Tibial nerve (tissue), 4 donors: Measurements from ENCODE around the gene PPP2R5D.

ENCODE experiments used
- EP300 ChIP-seq, 2 donors: sonication (generic); formaldehyde crosslinking; IDR thresholded peaks; one replicate each; pipeline ENCODE4 v1.6.1; 2017; ENCODE audit warnings: antibody characterized with exemption in 2 of 2, mild to moderate bottlenecking in 1 of 2
- POLR2A ChIP-seq, 2 donors: fragments of 450-650 bp; IDR thresholded peaks; one replicate each; pipeline ENCODE4 v1.6.1; 2017; ENCODE audit warnings: antibody characterized with exemption in 2 of 2, mild to moderate bottlenecking in 2 of 2, moderate library complexity in 2 of 2
- TF ChIP-seq, protein P1 (sequence below), 5 experiments: fragments of 200-600 bp in 3 of 5; fragments of 450-650 bp in 2 of 5; sonication (generic) in 3 of 5; IDR thresholded peaks; one replicate each; pipeline ENCODE4 v1.5.1; 2016 to 2019; ENCODE audit warnings: antibody characterized with exemption in 5 of 5, mild to moderate bottlenecking in 3 of 5, moderate library complexity in 2 of 5

GRCh38 chr6:43052225-43052841 is 68.0 kb downstream of the PPP2R5D start:
- TF ChIP-seq, protein P1, sequence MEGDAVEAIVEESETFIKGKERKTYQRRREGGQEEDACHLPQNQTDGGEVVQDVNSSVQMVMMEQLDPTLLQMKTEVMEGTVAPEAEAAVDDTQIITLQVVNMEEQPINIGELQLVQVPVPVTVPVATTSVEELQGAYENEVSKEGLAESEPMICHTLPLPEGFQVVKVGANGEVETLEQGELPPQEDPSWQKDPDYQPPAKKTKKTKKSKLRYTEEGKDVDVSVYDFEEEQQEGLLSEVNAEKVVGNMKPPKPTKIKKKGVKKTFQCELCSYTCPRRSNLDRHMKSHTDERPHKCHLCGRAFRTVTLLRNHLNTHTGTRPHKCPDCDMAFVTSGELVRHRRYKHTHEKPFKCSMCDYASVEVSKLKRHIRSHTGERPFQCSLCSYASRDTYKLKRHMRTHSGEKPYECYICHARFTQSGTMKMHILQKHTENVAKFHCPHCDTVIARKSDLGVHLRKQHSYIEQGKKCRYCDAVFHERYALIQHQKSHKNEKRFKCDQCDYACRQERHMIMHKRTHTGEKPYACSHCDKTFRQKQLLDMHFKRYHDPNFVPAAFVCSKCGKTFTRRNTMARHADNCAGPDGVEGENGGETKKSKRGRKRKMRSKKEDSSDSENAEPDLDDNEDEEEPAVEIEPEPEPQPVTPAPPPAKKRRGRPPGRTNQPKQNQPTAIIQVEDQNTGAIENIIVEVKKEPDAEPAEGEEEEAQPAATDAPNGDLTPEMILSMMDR (IDR thresholded peaks at IDR 0.05): no peak
- no peak for TF ChIP-seq POLR2A (IDR thresholded peaks at IDR 0.05)
- TF ChIP-seq EP300 (IDR thresholded peaks at IDR 0.05): no peak
